ENCODE data around the gene TMSB10.
"Not testable (repeated sequence)": the region's sequence is repeated elsewhere in the genome, so short reads cannot be mapped to it uniquely, and the experiment has no call there.

Gene TMSB10

GRCh38 chr2:84940831-84941412 lies 35.5 kb downstream of the TMSB10 start:
- peak; percentile 8 for DNase-seq

GRCh38 chr2:84942166-84942565 lies 36.7 kb downstream of the TMSB10 start:
- no peak for DNase-seq

GRCh38 chr2:84942964-84943421 lies 37.5 kb downstream of the TMSB10 start:
- DNase-seq: no peak

DNA sequence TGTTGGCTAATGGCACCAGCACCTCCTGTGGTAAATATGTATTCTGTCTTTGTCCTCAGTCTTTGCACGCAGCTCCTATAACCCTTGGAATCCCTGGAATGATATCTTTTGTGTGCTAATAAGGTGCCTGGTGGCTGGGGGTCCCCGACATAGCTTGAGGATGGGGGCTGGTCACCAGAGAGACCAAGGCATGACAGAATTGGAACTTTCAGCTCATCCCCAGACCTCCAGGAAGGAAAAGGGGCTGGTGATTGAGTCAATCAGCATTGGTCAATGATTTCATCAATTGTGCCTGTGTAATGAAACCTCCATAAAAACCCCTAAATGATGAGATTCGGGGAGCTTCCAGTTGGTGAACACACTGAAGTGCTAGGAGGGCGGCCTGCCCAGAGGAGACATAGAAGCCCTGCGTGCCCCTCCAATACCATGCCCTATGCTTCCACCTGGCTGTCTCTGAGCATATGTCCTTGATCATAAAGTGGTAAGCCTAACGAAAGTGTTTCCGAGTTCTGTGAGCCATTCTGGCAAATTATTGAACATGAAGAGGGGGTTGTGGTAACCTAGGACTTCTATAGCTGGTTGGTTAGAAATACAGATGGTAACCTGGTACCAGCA lies 38.9 kb downstream of the TMSB10 start:
- DNase-seq: no peak

DNA sequence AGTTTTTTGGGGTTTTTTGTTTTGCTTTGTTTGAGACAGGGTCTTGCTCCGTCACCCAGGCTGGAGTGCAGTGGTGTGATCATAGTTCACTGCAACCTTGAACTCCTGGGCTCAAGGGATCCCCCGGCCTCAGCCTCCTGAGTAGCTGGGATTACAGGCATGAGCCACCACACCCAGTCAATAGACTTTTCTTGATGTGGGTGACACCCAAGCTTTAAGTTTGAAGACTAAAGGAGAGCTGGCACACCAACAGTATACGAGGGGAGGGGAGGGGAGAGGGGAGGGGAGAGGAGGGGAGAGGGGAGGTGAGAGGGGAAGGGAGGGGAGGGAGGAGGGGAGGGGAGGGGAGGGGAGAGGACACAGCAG lies 40.4 kb downstream of the TMSB10 start:
- DNase-seq: not testable (repeated sequence)

DNA sequence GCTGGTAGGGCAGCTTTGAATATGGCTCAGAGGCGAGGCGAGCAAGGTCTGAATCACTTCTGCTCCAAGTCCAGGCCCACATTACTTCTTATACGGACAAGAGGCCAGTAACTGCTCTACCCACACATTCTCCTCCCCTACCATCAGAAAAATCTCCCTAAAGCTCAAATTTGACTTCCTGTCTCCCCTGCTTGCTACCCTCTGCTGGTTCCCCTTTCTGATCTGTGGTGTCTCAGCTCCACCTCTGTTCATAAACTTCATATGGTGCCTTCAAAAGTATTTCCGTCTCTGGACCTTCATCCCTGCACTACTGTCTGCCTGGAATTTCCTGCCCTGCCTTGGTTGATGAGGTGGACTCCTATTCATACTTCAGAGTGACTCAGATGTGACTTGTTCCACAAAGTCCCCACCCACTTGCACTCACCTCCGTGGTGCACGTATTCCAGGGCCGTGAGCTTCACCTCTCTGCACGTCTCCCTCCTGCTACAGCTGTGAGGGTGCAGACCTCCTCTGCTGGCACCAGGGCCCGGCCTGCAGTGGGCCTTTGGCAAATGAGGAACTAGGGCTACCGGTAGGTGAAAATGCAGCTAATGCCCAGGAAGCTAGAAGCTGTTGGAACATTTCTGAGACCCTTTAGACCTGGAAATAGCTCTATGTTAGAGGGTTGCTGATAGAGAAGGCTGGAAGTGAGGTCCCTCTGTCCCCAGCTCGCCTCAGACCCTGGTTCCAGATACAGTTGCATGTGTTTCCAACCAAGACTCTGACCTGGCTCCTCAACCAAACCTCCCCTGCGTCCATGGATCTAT lies 41.0 kb downstream of the TMSB10 start:
- DNase-seq: peak; percentile 9

GRCh38 chr2:84947010-84947593 lies 41.6 kb downstream of the TMSB10 start:
- DNase-seq: no peak

- no peak for DNase-seq
These were observed 48.1 kb downstream of the TMSB10 start for GRCh38 chr2:84953535-84953934.

GRCh38 chr2:84954329-84954728 lies 48.9 kb downstream of the TMSB10 start:
- DNase-seq: no peak

Data from OCI-M1 (cell line).